Natural killer cell (primary cell): Measurements from ENCODE around the gene KTI12. TPM values are rescaled to one million over a fixed set of nuclear protein-coding genes. Genes with fewer than 3 reads are reported as not detected.
A peak's percentile ranks its signal among the peaks of the same experiment; 100 is the strongest.

Source experiments
- ATAC-seq, 3 donors: fragments of 150-1000 bp in 2 of 3; fragments of 200-7000 bp in 1 of 3; cut with Tn5 transposase; 1 replicate in 1 of 3; 2 replicates in 2 of 3; pipeline ENCODE4 v1.10.0; 2021; ENCODE audit warnings: mild to moderate bottlenecking in 2 of 3, moderate library complexity in 2 of 3
- DNase-seq, 2 donors: peaks; one replicate each; pipeline versions ENCODE4 v3.0.0 to v3.0.0-alpha.2; 2013 to 2021; ENCODE audit warnings: mixed read lengths in 1 of 2
- H3K27ac ChIP-seq: one replicate; pipeline ENCODE4 v1.5.1; 2013; ENCODE audit warnings: mild to moderate bottlenecking, low read length
- H3K27me3 ChIP-seq: one replicate; pipeline ENCODE4 v1.6.1; 2013; ENCODE audit warnings: low read length; ENCODE audit not compliant: control insufficient read depth, insufficient read depth
- H3K36me3 ChIP-seq: one replicate; pipeline ENCODE4 v1.6.1; 2013; ENCODE audit warnings: low read length; ENCODE audit not compliant: control insufficient read depth, insufficient read depth
- H3K4me1 ChIP-seq: one replicate; pipeline ENCODE4 v1.6.1; 2013; ENCODE audit warnings: low read length; ENCODE audit not compliant: control insufficient read depth, insufficient read depth
- H3K4me3 ChIP-seq: one replicate; pipeline ENCODE4 v1.5.1; 2013; ENCODE audit warnings: low read length
- H3K9me3 ChIP-seq: one replicate; pipeline ENCODE4 v1.6.1; 2013; ENCODE audit warnings: low read length; ENCODE audit not compliant: control insufficient read depth, insufficient read depth
- H3K27ac Mint-ChIP-seq, 2 donors: one replicate each; pipeline ENCODE4 v1.8.0; 2022; ENCODE audit warnings: mild to moderate bottlenecking in 2 of 2, mixed read lengths in 2 of 2, moderate library complexity in 1 of 2
- H3K27me3 Mint-ChIP-seq, 2 donors: one replicate each; pipeline ENCODE4 v1.8.0; 2022; ENCODE audit warnings: low read depth in 2 of 2, mixed read lengths in 2 of 2
- H3K36me3 Mint-ChIP-seq: one replicate; pipeline ENCODE4 v1.8.0; 2022; ENCODE audit warnings: mixed read lengths
- H3K4me1 Mint-ChIP-seq, 2 donors: one replicate each; pipeline ENCODE4 v1.8.0; 2022; ENCODE audit warnings: mixed read lengths in 2 of 2
- H3K4me3 Mint-ChIP-seq: one replicate; pipeline ENCODE4 v1.8.0; 2022; ENCODE audit warnings: mild to moderate bottlenecking, moderate library complexity, mixed read lengths
- H3K9me3 Mint-ChIP-seq, 2 donors: one replicate each; pipeline ENCODE4 v1.8.0; 2022; ENCODE audit warnings: mixed read lengths in 2 of 2
- CTCF ChIP-seq: fragments of 200-600 bp; IDR thresholded peaks from one replicate; pipeline ENCODE4 v1.8.0; 2022; ENCODE audit warnings: antibody characterized with exemption
- WGBS: methylation state at CpG from one replicate; pipeline ENCODE4 v1.1.7; 2013; ENCODE audit warnings: missing lambda C conversion rate; ENCODE audit not compliant: insufficient coverage; 5-methylcytosine and 5-hydroxymethylcytosine counted together
- intact Hi-C: fragments of 100-400 bp; cut with micrococcal nuclease; formaldehyde crosslinking; loops from one replicate; pipeline ENCODE4 v1.14.2; 2022
- total RNA-seq, 4 donors: library from RNA; stranded (reverse); fragments of 120-200 nt in 1 of 4; gene quantifications; one replicate each; pipeline versions ENCODE4 v1.2.3 to v1.2.4, GENCODE V29; 2013 to 2022

KTI12 gene
- total RNA-seq, 3 donors from 2014 or later (not counting 1 experiment from before 2014, with no cell fraction given), result 12.6 to 13.8 (median 13.2) TPM

DNA sequence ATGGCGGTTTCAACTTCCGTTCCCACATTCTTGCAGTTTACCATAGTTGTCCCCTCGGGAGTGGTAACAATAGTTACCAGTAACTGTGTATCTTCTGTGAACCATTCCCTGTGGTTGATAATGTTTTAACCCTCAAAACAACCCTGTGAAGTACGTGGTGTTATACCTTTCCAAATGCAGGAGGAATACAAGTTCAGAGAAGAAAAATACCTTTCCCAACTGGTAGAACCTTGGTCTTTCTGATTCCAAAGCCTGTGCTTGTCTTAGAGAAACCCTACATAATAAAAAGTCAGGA, 23.3 kb upstream of the KTI12 start:
- intact Hi-C loops, result loop anchor here (1.0 kb wide), 1 partner anchor 24 kb away; the partner anchor contains the start of gene KTI12
- no peak for TF ChIP-seq CTCF
- Mint-ChIP-seq H3K4me3 (peak overlapping the region; percentile 92), H3K27ac (peak overlapping the region; percentile 92 to 95), H3K4me1 (peaks cover 56 to 57% of the 10 kb centered on the region in 2 donors), H3K9me3 (no peaks in the 10 kb centered on the region), H3K36me3 (no peaks in the 10 kb centered on the region), H3K27me3 (no peaks in the 10 kb centered on the region)
- WGBS, result 0% methylated on average over 4 of the region's 4 CpGs
- Histone ChIP-seq H3K36me3 (peaks cover 13% of the 10 kb centered on the region), H3K9me3 (no peaks in the 10 kb centered on the region), H3K4me1 (peaks cover 12% of the 10 kb centered on the region), H3K27ac (peak overlapping the region; percentile 85), H3K4me3 (peak overlapping the region; percentile 93), H3K27me3 (no peaks in the 10 kb centered on the region)
- DNase-seq (no peak), ATAC-seq (peak in 2 of 3 donors; percentile 49 to 55)

DNA sequence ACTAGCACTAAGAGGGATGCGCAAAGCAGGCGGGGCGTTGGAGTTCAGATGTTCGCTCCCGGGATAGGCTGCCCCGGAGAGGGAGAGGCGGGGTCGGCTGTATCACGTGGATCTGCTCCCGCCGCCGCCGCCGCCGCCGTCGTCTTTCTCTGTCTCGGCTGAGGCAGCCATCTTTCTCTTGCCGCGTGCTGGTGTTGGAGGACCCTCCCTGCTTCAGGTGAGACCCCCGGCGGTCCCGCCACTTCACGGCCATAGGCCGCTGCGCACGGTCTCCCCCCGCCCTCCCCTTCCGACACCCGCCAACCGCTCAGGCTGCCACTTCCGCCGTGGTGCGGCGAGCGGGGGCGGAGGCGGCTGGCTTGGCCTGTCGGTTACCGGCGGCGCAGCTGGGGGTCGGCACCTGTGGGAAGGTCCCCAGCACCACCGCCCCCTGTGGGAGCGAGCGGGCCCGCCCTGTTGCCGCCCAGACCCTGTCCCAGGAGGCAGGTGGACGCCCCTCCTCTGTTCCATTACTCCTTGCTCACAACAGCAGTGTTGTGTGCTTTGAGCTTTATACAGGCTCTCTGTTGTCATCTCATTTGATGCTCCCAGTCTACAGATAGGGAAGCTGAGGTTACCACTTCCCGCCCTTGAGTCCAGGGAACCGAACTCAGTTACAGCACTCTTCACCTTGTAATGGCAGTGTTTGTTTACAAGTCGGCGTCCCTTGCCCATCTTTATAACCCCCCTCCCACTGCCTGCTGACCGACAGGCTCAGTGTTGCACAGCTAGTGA, 22.7 kb upstream of the KTI12 start, which contains the start of gene BTF3L4:
BTF3L4 (plus strand) TSS at position 133 of the 774 bp plus-strand sequence. CDS start 3,553 bp downstream, outside the sequence.
- H3K27ac ChIP-seq, result peak within 1 kb of the TSS; percentile 85
- no peak for TF ChIP-seq CTCF
- H3K27me3 ChIP-seq, result no peaks in the 10 kb centered on the region
- Mint-ChIP-seq H3K4me3 (peak within 1 kb of the TSS; percentile 92), H3K27me3 (no peaks in the 10 kb centered on the region), H3K27ac (peak within 1 kb of the TSS; percentile 92 to 95), H3K36me3 (no peaks in the 10 kb centered on the region), H3K9me3 (no peaks in the 10 kb centered on the region), H3K4me1 (peaks cover 56 to 57% of the 10 kb centered on the region in 2 donors)
- DNase-seq, result peak; percentile 77 to 93
- intact Hi-C loops, result loop anchor here (1.0 kb wide), 1 partner anchor 23 kb away; the partner anchor contains the start of gene KTI12
- peaks cover 15% of the 10 kb centered on the region for H3K36me3 ChIP-seq
- under 1% methylated on average over 54 of the region's 54 CpGs for WGBS
- H3K4me3 ChIP-seq, result peak within 1 kb of the TSS; percentile 93
- no peaks in the 10 kb centered on the region for H3K9me3 ChIP-seq
- peaks cover 12% of the 10 kb centered on the region for H3K4me1 ChIP-seq
- peak; percentile 85 to 93 (median 89) for ATAC-seq

- under 1% methylated on average over 12 of the region's 12 CpGs for whole genome bisulfite sequencing
- H3K4me3 ChIP-seq, result peak overlapping the region; percentile 93
- Mint-ChIP-seq H3K4me3 (peak overlapping the region; percentile 92), H3K27me3 (no peaks in the 10 kb centered on the region), H3K36me3 (no peaks in the 10 kb centered on the region), H3K27ac (peak overlapping the region; percentile 92 to 95), H3K4me1 (peaks cover 56 to 57% of the 10 kb centered on the region in 2 donors), H3K9me3 (no peaks in the 10 kb centered on the region)
- peaks cover 12% of the 10 kb centered on the region for H3K4me1 ChIP-seq
- ATAC-seq (no peak), DNase-seq (no peak)
- intact Hi-C loops, result loop anchor here (1.0 kb wide), 1 partner anchor 23 kb away; the partner anchor contains the start of gene KTI12
- no peak for TF ChIP-seq CTCF
- no peaks in the 10 kb centered on the region for H3K9me3 ChIP-seq
- H3K27ac ChIP-seq, result peak overlapping the region; percentile 85
- H3K27me3 ChIP-seq, result no peaks in the 10 kb centered on the region
- H3K36me3 ChIP-seq, result peaks cover 11% of the 10 kb centered on the region
Observed at GRCh38 chr1:52055866-52056162, 22.2 kb upstream of the KTI12 start.
